GM18517 (cell line): Measurements from ENCODE around the gene BACE2.
"Not testable (repeated sequence)": the region's sequence is repeated elsewhere in the genome, so short reads cannot be mapped to it uniquely, and the experiment has no call there.

Experiments used
- ATAC-seq: cut with Tn5 transposase; IDR thresholded peaks from one replicate; pipeline ENCODE4 v1.9.1; 2021; ENCODE audit warnings: mild to moderate bottlenecking, moderate library complexity; ENCODE audit not compliant: unreplicated experiment

Gene BACE2

DNA sequence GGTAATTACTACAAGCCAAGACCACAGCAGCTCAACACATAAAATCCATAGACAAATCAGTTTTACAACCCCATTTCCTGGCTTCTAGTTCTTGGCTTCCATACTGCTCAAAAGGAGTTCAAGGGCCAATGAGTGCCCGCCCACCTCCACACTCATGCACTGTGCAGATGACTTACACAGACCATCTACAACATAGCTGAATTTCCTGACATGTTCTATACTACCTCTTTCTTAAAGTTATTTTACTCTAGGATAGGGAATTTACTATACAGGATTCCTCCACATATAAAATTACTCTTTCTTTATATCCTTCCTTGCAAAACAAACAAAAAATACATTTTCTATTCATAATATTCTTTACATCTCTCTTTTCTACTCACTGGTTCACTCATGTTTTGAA is 14.6 kb downstream of the BACE2 start:
- no peak for ATAC-seq

GRCh38 chr21:41183575-41183974 is 15.6 kb downstream of the BACE2 start:
- no peak for ATAC-seq

DNA sequence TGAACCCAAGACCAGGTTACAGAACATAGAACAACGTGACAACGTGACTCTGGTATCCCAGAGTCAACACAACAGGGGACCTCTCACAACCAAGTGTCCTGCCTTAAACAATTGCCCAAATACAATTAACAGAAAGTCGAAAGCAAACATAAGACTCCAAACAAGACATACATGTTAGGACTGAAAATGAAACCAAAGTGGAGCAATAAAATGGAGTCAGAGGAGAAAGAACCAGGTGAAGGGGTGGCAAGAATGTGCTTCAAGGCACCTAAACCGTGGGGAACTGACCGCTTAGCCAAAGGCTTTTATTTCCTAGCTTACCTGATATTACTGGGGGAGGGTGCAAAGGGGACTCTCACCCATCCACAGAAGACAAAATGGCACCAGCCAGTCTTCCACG is 17.8 kb downstream of the BACE2 start:
- ATAC-seq: no peak

DNA sequence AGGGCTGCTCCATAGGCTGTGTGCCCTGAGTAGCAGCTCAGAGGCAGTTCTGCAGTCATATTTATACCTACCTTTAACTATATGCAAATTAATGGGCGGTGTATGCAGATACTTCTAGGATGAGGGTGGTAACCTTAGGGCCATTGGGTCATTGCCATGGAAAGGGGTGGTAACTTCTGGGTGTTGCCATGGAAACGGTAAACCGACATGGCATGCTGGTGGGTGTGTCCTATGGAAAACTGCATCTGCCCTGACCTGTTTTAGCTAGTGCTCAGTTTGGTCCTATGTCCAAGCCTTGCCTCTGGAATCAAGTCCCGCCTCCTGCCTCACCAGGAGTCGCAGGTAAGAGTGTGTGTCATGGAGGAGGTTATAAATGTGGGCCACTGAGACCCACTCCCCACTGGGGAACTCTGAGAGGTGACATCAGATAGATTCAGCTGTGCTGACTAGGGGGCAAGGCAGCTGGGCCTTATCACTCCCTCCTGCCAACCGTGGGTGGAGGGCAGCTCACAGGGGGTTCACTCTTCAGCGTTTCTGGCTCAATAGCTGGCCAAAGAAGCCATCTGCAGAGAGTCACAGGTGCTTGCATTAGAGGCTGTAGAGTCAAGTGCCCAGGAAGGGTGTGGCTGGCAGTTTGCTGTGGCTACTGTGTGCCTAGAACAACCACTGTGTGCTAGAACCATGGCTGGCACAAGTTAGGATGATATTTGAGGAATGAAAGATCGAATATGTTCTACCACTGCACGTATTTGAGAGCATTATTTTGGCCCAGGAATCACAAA is 19.0 kb downstream of the BACE2 start:
- no peak for ATAC-seq

- no peak for ATAC-seq
These were observed 19.6 kb downstream of the BACE2 start for GRCh38 chr21:41187537-41188025.

GRCh38 chr21:41188486-41189149 is 20.7 kb downstream of the BACE2 start:
- no peak for ATAC-seq

- ATAC-seq: no peak
These were observed 21.3 kb downstream of the BACE2 start for GRCh38 chr21:41189150-41189745.

DNA sequence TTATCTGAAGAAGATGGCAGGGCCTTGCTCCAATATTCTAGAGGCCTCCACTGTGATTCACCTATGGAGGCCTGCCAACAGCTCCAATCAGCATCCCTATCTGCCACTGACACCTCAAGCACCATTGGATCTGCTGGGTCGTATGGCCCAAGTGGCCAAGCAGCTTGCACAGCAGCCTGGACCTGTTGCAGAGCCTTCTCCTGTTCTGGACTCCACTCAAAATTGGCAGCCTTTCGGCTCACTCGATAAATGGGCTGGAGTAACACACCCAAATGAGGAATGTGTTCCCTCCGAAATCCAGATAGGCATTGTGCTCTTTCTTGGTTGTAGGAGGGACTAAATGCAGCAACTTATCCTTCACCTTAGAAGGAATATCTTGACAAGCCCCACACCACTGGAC is 24.6 kb downstream of the BACE2 start:
- not testable (repeated sequence) for ATAC-seq

DNA sequence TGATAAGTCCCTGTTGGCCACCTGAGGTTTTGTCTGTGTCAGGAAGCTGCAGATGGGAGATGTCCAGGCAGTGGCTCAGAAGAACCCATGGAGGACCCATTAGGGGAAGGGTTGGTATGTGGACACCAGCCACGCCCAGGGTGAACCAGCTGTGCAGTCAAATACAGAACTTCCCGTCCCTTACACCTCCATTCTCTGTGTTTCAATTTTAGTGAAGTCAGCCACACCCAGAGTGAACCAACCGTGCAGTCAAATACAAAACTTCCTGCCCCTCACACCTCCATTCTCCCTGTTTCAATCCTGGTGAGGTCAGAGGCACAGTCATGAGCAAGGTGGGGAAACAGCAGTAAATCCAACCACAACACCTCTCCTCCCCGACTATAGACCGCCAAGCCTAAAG is 27.4 kb downstream of the BACE2 start:
- no peak for ATAC-seq

DNA sequence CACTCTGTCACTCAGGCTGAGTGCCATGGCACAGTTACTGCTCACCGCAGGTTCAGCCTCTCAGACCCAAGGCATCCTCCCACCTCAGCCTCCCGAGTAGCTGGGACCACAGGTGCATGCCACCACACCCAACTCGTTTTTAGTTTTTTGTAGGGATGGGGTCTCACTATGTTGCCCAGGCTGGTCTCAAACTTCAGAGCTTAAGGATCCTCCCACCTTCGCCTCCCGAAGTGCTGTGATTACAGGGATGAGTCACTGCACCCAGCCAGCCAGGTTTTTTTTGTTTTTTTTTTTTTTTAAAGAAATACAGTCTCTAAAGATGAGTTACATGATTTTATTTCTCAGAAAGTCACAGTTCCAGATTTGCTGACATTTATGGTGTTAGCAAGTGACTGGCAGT is 29.0 kb downstream of the BACE2 start:
- no peak for ATAC-seq

- ATAC-seq: no peak
These were observed 29.6 kb downstream of the BACE2 start for GRCh38 chr21:41197582-41197981.

DNA sequence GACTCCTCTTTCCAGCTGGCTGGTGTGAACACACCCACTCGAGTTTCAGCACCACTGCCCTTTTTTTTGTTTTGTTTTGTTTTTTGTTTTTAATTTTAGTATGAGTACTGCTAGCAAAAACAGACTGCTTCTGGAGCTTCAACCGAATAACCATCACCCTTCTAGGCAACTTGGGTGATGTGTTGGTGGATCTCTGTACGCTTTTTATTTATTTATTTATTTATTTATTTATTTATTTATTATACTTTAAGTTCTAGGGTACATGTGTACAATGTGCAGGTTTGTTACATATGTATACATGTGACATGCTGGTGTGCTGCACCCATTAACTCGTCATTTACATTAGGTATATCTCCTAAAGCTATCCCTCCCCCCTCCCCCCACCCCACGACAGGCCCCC is 30.7 kb downstream of the BACE2 start:
- not testable (repeated sequence) for ATAC-seq

- ATAC-seq: no peak
These were observed 31.2 kb downstream of the BACE2 start for GRCh38 chr21:41199123-41199522.

DNA sequence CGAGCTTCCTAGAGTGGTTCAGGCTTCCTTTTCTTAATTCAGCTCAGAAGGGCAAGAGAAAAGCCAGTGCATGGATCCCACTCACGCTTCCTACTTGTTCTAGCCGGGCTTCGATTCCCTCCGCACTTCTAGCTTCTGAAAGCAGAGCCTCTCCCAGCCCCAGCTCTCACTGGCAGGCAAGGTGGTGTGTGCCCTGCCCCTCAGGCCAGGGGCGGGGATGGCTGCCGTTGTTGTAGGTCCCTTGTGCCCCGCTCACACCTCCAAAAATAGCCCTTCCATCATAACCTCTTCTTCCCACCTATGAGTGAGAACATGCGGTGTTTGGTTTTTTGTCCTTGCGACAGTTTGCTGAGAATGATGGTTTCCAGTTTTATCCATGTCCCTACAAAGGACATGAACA is 31.6 kb downstream of the BACE2 start:
- ATAC-seq: no peak

DNA sequence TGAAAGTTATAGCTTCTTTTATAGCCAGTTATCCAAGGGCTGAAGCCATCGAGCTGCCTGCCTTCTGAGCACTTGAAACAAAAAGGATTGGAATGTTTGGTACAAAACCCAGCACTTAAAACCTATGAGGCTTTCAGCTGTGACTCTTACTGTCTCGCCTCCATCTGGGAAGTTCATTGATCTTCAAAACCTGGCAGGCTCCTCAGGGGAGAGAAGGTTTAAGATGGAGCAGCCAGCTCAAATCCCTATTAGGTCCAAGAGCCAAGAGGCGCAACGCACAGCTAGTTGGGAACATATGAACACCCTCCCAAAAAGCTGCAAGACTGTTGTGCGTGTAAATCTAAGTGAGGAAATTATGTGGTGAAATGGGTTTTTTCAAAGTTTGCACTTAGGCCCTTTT is 33.4 kb downstream of the BACE2 start:
- ATAC-seq: no peak

- ATAC-seq: no peak
These were observed 36.8 kb downstream of the BACE2 start for GRCh38 chr21:41204736-41205135.

DNA sequence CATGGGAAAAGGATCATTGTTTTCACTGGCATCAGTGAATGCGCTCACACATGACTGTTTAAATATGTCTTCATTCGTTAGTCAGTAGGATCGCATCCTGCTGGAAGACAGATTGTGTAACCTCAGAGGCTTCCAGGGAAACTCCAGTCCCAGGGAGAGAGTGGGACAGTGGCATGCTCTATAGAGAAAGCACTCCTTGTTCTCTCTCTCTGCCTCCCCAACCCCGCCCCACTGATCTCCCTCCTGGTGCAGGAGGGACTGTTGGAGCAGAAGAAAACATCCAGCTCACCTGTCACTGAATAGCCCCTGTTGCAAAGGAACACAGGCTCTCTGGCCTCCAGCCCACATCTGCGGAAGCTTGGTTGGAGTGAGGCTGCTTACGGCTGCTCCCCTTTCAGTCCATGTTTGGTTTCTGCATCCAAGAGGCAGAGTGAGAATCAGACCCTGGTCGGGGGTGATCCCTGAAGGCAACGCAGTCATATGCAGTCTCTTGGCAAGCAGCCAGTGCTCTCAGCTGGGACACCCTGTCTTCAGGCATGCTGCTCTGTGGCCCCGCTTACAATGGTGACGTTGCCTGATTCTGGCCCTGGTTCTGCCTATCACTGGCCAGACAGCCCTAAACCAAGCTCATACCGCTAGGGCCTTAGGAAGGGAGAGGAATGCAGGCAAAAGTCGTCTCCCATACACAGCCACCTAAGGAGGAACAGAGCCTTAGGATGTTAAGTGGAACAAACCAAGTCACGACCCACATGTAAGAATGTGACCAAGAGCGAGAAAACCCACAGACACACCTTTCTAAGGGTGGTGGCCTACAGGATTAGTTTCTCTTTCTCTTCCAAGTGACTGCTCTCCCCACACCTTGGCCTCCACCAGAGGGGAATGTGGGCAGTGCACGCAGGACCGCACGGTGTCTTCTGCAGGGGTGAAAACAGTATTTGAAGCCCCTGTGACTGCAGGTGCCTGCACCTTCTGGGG is 39.7 kb downstream of the BACE2 start:
- ATAC-seq: no peak

- no peak for ATAC-seq
These were observed 40.4 kb downstream of the BACE2 start for GRCh38 chr21:41208376-41208763.

GRCh38 chr21:41209016-41209619 is 41.2 kb downstream of the BACE2 start:
- ATAC-seq: no peak

- no peak for ATAC-seq
These were observed 42.6 kb downstream of the BACE2 start for GRCh38 chr21:41210426-41211059.
